ENCODE data around the gene SECTM1.
"Not testable (repeated sequence)": the region's sequence is repeated elsewhere in the genome, so short reads cannot be mapped to it uniquely, and the experiment has no call there.

Gene SECTM1

DNA sequence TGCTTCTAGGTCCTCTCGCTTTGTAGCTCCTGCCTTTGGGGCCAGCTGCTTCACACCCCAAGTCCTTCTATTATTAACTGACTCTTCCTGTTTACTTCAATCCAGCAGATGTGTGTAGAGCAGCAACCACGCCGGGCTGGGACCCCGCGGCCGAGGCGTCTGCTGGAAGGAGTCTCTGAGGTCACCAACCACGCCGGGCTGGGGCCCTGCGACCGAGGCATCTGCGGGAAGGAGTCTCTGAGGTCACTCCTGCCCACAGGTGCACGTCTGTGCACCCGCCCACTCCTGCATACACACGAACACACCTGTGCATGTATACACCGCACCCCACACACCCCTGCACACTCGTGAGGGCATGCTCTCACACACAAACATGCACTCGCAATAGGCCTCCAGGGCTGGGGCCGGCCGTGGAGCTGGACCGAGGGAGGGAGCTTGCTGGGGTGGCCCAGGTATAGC, 17.7 kb upstream of the SECTM1 start:
- no peaks in the 10 kb centered on the region for H3K36me3 ChIP-seq (ENCODE audit: control insufficient read depth, insufficient read depth, low read length)
- no peaks in the 10 kb centered on the region for H3K27me3 ChIP-seq (ENCODE audit: control insufficient read depth, insufficient read depth, low read length)
- no peak overlapping the region for H3K9ac ChIP-seq (ENCODE audit: low read depth, low read length)
- no peaks in the 10 kb centered on the region for H3K4me1 ChIP-seq (ENCODE audit: control insufficient read depth, insufficient read depth, low read length)
- H3K4me3 ChIP-seq (ENCODE audit: low read depth, low read length), result no peak overlapping the region
- H3K9me3 ChIP-seq (ENCODE audit: control insufficient read depth, insufficient read depth, low read length), result no peaks in the 10 kb centered on the region

DNA sequence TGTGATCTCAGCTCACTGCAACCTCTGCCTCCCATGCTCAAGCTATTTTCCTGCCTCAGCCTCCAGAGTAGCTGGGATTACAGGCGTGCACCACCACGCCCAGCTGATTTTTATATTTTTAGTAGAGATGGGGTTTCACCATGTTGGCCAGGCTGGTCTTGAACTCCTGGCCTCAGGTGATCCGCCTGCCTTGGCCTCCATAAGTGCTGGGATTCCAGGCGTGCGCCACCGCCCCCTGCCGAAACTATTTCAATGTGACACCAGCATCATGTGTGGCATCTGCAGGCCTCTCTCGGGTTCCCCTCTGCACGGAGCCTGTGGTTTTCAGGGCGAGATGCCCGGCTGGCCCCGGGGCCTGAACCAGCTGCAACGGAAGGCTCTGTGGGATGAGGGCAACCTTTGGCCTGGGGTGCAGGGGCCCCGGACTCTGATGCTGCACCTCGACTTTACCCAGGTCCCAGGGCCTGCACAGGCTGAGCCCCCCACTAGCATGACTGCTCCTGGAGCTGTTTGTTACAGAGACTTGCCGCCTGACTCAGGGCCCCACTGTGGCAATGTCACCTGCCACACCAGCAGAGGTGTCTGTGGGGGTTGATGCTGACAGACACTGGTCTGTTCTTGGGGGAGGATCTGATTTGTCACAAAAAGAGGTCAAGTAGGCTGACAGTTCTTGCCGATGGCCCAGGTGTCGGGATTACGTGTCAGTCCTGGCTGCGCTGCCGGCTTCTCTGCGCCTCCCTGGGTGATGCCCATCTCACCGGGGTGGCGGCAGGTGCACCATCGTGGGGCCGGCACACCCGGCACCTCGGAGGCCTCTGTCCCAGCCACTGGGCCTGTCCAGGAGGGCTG, 16.8 kb upstream of the SECTM1 start:
- Histone ChIP-seq H3K4me1 (ENCODE audit: control insufficient read depth, insufficient read depth, low read length) (no peaks in the 10 kb centered on the region), H3K9me3 (ENCODE audit: control insufficient read depth, insufficient read depth, low read length) (no peaks in the 10 kb centered on the region), H3K4me3 (ENCODE audit: low read depth, low read length) (no peak overlapping the region), H3K27me3 (ENCODE audit: control insufficient read depth, insufficient read depth, low read length) (no peaks in the 10 kb centered on the region), H3K9ac (ENCODE audit: low read depth, low read length) (no peak overlapping the region), H3K36me3 (ENCODE audit: control insufficient read depth, insufficient read depth, low read length) (no peaks in the 10 kb centered on the region)

DNA sequence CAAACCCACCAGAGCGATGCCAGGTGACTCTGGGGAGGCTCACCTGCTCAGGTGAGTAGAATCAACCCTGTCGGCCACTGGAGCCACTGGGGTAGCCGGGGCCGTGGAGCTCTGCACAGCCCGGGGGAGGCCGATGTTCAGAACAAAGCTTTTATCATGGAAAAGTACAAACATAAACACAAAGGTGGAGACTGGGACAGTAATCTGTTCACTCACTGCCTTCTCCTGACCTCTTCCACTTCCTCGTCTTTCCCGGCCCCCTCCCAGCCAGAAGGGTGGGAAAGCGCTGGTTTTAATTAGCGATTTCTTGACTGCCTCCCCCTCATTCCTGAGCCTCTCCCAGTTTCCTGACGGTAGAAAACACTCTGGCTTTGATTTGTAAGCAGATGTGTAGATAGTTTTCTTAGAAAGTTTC, 15.7 kb upstream of the SECTM1 start:
- H3K9me3 ChIP-seq (ENCODE audit: control insufficient read depth, insufficient read depth, low read length), result no peaks in the 10 kb centered on the region
- no peaks in the 10 kb centered on the region for H3K36me3 ChIP-seq (ENCODE audit: control insufficient read depth, insufficient read depth, low read length)
- H3K27me3 ChIP-seq (ENCODE audit: control insufficient read depth, insufficient read depth, low read length), result no peaks in the 10 kb centered on the region
- H3K4me3 ChIP-seq (ENCODE audit: low read depth, low read length), result no peak overlapping the region
- no peaks in the 10 kb centered on the region for H3K4me1 ChIP-seq (ENCODE audit: control insufficient read depth, insufficient read depth, low read length)
- H3K9ac ChIP-seq (ENCODE audit: low read depth, low read length), result no peak overlapping the region

DNA sequence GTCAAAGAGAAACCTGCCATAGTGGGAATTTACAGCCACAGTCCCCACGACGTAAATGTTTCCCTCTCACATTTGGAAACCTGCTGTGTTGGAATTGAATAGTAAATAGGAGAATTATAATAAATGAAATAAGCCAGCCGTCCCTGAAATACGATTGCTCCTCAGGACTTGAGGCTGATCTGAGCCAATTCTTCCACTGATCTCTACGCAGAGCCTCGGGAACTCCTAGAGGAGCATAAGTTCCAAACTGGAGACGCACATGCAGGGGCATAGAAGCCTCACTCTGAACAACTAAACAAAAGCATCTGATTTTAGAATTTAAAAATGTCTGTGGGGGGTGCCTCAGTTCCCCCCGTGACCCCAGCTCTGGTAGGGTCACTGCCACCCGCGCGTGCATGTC, 15.3 kb upstream of the SECTM1 start:
- Histone ChIP-seq H3K4me3 (ENCODE audit: low read depth, low read length) (no peak overlapping the region), H3K9me3 (ENCODE audit: control insufficient read depth, insufficient read depth, low read length) (no peaks in the 10 kb centered on the region), H3K36me3 (ENCODE audit: control insufficient read depth, insufficient read depth, low read length) (no peaks in the 10 kb centered on the region), H3K9ac (ENCODE audit: low read depth, low read length) (no peak overlapping the region), H3K4me1 (ENCODE audit: control insufficient read depth, insufficient read depth, low read length) (no peaks in the 10 kb centered on the region), H3K27me3 (ENCODE audit: control insufficient read depth, insufficient read depth, low read length) (no peaks in the 10 kb centered on the region)

DNA sequence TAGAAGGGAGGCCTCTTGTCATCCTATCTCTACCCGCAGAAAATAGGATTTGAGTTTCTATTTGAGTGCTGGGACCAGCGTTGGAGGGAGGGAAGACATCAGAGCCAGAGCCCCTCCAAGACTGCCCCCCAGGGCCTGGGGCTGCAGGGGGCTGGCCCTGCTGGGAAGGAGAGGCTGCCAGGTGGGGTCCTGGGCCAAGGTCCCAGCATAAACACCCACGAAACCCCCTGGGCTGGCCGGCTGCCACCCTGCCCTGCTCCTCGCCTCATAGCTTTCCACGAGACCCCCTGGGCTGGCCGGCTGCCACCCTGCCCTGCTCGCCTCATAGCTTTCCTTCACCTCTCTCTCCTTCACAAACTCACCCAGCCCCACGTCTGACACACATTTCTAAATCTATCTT, 14.9 kb upstream of the SECTM1 start:
- H3K4me1 ChIP-seq (ENCODE audit: control insufficient read depth, insufficient read depth, low read length), result no peaks in the 10 kb centered on the region
- no peak overlapping the region for H3K9ac ChIP-seq (ENCODE audit: low read depth, low read length)
- H3K4me3 ChIP-seq (ENCODE audit: low read depth, low read length), result no peak overlapping the region
- H3K36me3 ChIP-seq (ENCODE audit: control insufficient read depth, insufficient read depth, low read length), result no peaks in the 10 kb centered on the region
- no peaks in the 10 kb centered on the region for H3K9me3 ChIP-seq (ENCODE audit: control insufficient read depth, insufficient read depth, low read length)
- H3K27me3 ChIP-seq (ENCODE audit: control insufficient read depth, insufficient read depth, low read length), result no peaks in the 10 kb centered on the region

DNA sequence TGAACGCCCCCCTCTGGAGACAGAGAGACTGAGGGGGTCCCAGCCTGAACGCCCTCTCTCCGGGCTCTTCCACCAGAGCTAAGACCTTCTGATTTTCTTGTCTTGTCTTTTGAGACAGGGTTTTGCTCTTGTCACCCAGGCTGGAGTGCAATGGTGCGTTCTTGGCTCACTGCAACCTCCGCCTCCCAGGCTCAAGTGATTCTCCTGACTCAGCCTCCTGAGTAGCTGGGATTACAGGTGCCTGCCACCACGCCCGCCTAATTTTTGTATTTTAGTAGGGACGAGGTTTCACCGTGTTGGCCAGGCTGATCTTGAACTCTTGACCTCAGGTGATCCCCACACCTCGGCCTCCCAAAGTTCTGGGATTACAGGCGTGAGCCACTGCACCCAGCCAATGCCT, 14.4 kb upstream of the SECTM1 start:
- not testable (repeated sequence) for H3K36me3 ChIP-seq (ENCODE audit: control insufficient read depth, insufficient read depth, low read length); H3K9me3 ChIP-seq (ENCODE audit: control insufficient read depth, insufficient read depth, low read length); H3K27me3 ChIP-seq (ENCODE audit: control insufficient read depth, insufficient read depth, low read length); H3K4me1 ChIP-seq (ENCODE audit: control insufficient read depth, insufficient read depth, low read length); H3K4me3 ChIP-seq (ENCODE audit: low read depth, low read length); H3K9ac ChIP-seq (ENCODE audit: low read depth, low read length)

DNA sequence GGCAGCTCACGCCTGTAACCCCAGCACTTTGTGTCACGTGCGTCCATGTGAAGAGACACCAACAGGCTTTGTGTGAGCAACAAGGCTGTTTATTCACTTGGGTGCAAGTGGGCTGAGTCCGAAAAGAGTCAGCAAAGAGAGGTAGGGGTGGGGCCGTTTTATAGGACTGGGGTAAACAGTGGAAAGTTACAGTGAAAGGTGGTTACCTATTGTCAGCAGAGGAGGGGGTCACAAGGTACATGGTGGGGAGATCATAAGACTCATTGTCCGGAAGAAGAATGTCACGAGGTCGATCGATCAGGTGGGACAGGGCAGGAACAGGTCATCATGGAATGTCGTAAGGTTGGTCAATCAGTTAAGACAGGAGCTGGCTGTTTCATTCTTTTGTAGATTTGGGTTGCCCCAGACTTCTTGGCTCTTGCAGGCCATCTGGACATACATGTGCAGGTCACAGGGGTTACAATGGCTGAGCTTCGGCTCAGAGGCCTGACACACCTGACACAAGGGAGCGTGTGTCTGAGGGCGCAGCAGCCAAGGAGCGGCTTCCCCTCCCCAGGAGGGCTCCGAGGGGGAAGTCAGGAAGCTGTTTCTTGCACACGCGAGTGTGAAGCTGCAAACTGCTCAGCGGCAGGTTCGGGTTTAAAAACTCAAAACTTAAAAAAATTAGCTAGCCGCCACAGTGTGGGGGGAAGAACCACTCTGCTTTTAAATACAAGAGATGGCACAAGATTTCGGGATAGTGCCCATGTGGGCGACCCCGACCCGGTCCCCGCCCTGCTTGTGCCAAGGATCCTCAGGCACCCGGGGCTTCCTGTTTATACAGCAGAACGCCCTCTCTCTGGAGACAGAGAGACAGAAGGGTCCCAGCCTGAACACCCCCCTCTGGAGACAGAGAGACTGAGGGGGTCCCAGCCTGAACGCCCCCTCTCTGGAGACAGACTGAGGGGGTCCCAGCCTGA, 13.1 kb upstream of the SECTM1 start:
- no peaks in the 10 kb centered on the region for H3K4me1 ChIP-seq (ENCODE audit: control insufficient read depth, insufficient read depth, low read length)
- no peaks in the 10 kb centered on the region for H3K9me3 ChIP-seq (ENCODE audit: control insufficient read depth, insufficient read depth, low read length)

DNA sequence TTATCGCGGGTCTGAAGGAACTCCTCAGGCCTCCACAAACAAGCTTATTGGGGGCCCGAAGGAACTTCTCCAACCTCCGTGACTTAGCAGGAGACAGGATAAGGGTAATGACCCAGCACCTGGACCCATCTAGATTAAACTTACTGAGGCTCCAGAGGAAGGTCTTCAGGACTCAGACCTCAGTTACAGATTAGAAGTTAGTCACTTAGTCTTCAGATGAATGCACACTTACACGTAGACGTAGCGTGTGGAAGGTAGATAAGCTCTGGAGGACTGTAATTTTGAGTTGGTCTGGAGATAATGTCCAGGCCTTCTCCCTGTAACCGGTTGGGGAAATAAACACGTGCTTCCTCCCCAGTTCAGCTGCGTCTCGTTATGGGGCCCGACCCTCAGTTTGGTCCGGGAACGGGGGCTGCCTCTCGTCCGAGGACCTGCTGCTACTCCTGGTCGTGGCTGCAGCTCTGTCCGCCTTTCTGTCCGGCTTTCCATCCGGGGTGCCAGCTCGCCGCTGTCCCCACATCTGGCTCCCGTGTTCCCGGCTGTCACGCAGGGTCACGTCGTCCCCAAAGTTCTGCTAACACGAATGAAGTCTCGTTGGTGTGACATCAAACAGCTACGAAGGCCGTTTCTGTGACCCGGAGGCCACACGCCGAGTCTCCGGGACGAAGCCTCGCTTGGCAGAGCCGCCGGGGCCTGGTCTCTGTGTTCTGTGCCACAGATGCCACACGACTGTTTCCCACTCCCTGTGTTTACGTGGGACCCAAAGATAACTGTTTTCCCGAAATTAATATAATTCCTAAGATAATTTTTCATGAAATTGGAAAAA, 11.8 kb upstream of the SECTM1 start:
- no peak overlapping the region for H3K9ac ChIP-seq (ENCODE audit: low read depth, low read length)
- H3K36me3 ChIP-seq (ENCODE audit: control insufficient read depth, insufficient read depth, low read length), result no peaks in the 10 kb centered on the region
- H3K4me1 ChIP-seq (ENCODE audit: control insufficient read depth, insufficient read depth, low read length), result no peaks in the 10 kb centered on the region
- no peaks in the 10 kb centered on the region for H3K27me3 ChIP-seq (ENCODE audit: control insufficient read depth, insufficient read depth, low read length)
- H3K9me3 ChIP-seq (ENCODE audit: control insufficient read depth, insufficient read depth, low read length), result no peaks in the 10 kb centered on the region
- H3K4me3 ChIP-seq (ENCODE audit: low read depth, low read length), result no peak overlapping the region

More for the DNA sequence above, 13.1 kb upstream of the SECTM1 start:
- Histone ChIP-seq H3K27me3 (ENCODE audit: control insufficient read depth, insufficient read depth, low read length) (no peaks in the 10 kb centered on the region), H3K4me3 (ENCODE audit: low read depth, low read length) (no peak overlapping the region), H3K9ac (ENCODE audit: low read depth, low read length) (no peak overlapping the region), H3K36me3 (ENCODE audit: control insufficient read depth, insufficient read depth, low read length) (no peaks in the 10 kb centered on the region)

DNA sequence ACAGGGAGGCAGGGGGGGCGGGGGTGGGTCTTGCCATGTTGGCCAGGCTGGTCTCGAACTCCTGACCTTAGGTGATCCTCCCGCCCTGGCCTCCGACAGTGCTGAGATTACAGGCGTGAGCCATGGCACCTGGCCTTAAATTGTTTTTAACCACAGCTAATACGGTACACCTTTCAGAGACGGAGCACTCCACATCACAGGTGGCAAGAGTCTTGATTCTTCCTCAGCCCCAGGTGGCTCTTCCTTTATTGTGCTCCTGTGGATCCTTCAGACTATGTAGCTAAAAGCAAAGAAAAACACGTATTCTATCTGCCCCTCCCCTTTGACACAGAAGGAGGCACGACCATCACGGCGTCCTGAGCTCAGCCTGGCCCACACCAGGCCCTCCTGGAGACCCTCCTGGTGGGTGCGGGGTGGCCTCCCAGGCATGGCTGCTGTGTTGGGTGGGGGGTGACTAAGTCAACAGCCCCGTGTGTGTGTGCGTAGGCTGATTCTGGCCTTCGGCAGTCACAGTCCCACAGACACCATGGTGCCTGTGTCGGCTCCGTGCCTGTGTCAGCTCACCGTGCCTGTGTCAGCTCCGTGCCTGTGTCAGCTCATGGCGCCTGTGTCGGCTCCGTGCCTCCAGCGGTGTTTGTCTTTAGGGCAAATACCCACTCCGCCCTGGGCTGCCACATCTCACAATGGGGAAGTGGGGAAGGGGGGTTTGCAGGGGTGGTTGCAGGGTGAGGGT, 10.8 kb upstream of the SECTM1 start:
- Histone ChIP-seq H3K36me3 (ENCODE audit: control insufficient read depth, insufficient read depth, low read length) (no peaks in the 10 kb centered on the region), H3K27me3 (ENCODE audit: control insufficient read depth, insufficient read depth, low read length) (no peaks in the 10 kb centered on the region), H3K4me1 (ENCODE audit: control insufficient read depth, insufficient read depth, low read length) (no peaks in the 10 kb centered on the region), H3K9ac (ENCODE audit: low read depth, low read length) (no peak overlapping the region), H3K4me3 (ENCODE audit: low read depth, low read length) (no peak overlapping the region), H3K9me3 (ENCODE audit: control insufficient read depth, insufficient read depth, low read length) (no peaks in the 10 kb centered on the region)

DNA sequence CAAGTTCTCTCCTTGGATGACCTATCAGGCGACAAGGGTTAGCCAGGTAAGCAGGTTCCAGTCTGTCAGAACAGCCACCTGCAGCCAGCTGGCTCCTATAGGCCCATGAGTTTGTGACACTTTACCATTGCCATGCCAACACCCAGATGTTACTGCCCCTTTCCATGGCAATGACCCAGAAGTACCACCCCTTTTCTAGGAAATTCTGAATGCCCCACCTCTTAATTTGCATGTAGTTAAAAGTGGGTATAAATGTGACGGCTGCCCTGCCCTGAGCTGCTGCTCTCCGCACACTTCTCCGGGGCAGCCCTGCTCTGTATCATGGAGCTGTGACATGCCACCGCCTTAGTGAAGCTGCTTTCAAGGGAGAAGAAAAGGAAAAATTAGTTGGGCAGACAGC, 10.0 kb upstream of the SECTM1 start:
- Histone ChIP-seq H3K9me3 (ENCODE audit: control insufficient read depth, insufficient read depth, low read length) (no peaks in the 10 kb centered on the region), H3K27me3 (ENCODE audit: control insufficient read depth, insufficient read depth, low read length) (peaks cover 2% of the 10 kb centered on the region), H3K36me3 (ENCODE audit: control insufficient read depth, insufficient read depth, low read length) (no peaks in the 10 kb centered on the region), H3K4me3 (ENCODE audit: low read depth, low read length) (no peak overlapping the region), H3K4me1 (ENCODE audit: control insufficient read depth, insufficient read depth, low read length) (no peaks in the 10 kb centered on the region), H3K9ac (ENCODE audit: low read depth, low read length) (no peak overlapping the region)

Measured in iPS-15b (cell line).